H1 (cell line): Measurements from ENCODE around the gene IL31RA. TPM values are rescaled to one million over a fixed set of nuclear protein-coding genes. Genes with fewer than 3 reads are reported as not detected.

Experiments used
- CTCF ChIA-PET: fragments of 300-600 bp; sonication (Branson Sonifier 250); formaldehyde crosslinking; loops from one replicate; lab custom pipeline; 2021; ENCODE audit not compliant: partially characterized antibody; lab: Charles Lee
- POLR2A ChIA-PET: fragments of 300-600 bp; sonication (Branson Sonifier 250); formaldehyde crosslinking; loops from one replicate; lab custom pipeline; 2021; ENCODE audit warnings: inconsistent platforms; ENCODE audit not compliant: partially characterized antibody; lab: Charles Lee
- DNase-seq, 2 experiments: peaks; one replicate each; pipeline versions ENCODE4 v3.0.0 to v3.0.0-alpha.2; 2010 to 2022; ENCODE audit warnings: low spot score in 2 of 2, low read depth in 1 of 2, mixed read lengths in 1 of 2
- FAIRE-seq: peaks from 2 replicates; lab custom pipeline; 2011; peaks lifted over from hg19 to GRCh38; lab: Jason Lieb, UNC
- H2AFZ ChIP-seq: 2 replicates; pipeline ENCODE4 v1.8.1; 2012; ENCODE audit warnings: low read length, inconsistent platforms
- H2AK5ac ChIP-seq: 2 replicates; pipeline ENCODE4 v1.6.1; 2013; ENCODE audit warnings: low read depth, low read length
- H2BK120ac ChIP-seq: replicated peaks from 2 replicates; pipeline ENCODE3; 2013; ENCODE audit warnings: low read depth, low read length, inconsistent platforms
- H2BK12ac ChIP-seq: 2 replicates; pipeline ENCODE4 v1.6.1; 2013; ENCODE audit warnings: low read depth, low read length
- H2BK15ac ChIP-seq: 2 replicates; pipeline ENCODE4 v1.6.1; 2013; ENCODE audit warnings: low read length
- H2BK20ac ChIP-seq: 2 replicates; pipeline ENCODE4 v1.6.1; 2013; ENCODE audit warnings: low read length
- H2BK5ac ChIP-seq: 2 replicates; pipeline ENCODE4 v1.6.1; 2013; ENCODE audit warnings: low read depth, low read length
- H3K14ac ChIP-seq: 2 replicates; pipeline ENCODE4 v1.6.1; 2013; ENCODE audit warnings: inconsistent platforms; ENCODE audit not compliant: insufficient read length
- H3K18ac ChIP-seq: 2 replicates; pipeline ENCODE4 v1.6.1; 2013; ENCODE audit warnings: low read length; ENCODE audit errors: extremely low read depth
- H3K23ac ChIP-seq: 2 replicates; pipeline ENCODE4 v1.6.1; 2013; ENCODE audit warnings: inconsistent platforms; ENCODE audit not compliant: insufficient read length
- H3K23me2 ChIP-seq: 2 replicates; pipeline ENCODE4 v1.6.1; 2013; ENCODE audit warnings: low read depth, low read length
- H3K27ac ChIP-seq: 2 replicates; pipeline ENCODE4 v1.6.1; 2011; ENCODE audit warnings: low read depth, low read length, inconsistent platforms
- H3K27me3 ChIP-seq, 4 experiments: replicated peaks in 1 of 4; 1 replicate in 1 of 4; 2 replicates in 3 of 4; pipeline versions ENCODE4 v1.6.1 to v1.8.1; 2011 to 2013; ENCODE audit warnings: low read length in 3 of 4, mild to moderate bottlenecking in 3 of 4, inconsistent platforms in 2 of 4, mixed read lengths in 2 of 4, moderate library complexity in 1 of 4; ENCODE audit not compliant: control insufficient read depth in 3 of 4, insufficient read depth in 3 of 4; ENCODE audit errors: extremely low read depth in 1 of 4
- H3K36me3 ChIP-seq, 4 experiments: 2 replicates each; pipeline versions ENCODE4 v1.6.1 to v1.8.1; 2011 to 2013; ENCODE audit warnings: mild to moderate bottlenecking in 4 of 4, low read length in 3 of 4, moderate library complexity in 2 of 4, control low read depth in 1 of 4, inconsistent platforms in 1 of 4; ENCODE audit not compliant: insufficient read depth in 4 of 4, control insufficient read depth in 2 of 4
- H3K4ac ChIP-seq: replicated peaks from 2 replicates; pipeline ENCODE3; 2013; ENCODE audit warnings: low read length, low read depth, mixed read lengths, inconsistent platforms; ENCODE audit not compliant: insufficient read length
- H3K4me1 ChIP-seq, 4 experiments: replicated peaks in 1 of 4; 1 replicate in 1 of 4; 2 replicates in 3 of 4; pipeline versions ENCODE4 v1.6.1 to v1.8.1; 2011 to 2013; ENCODE audit warnings: low read length in 3 of 4, inconsistent platforms in 2 of 4, mixed read lengths in 1 of 4; ENCODE audit not compliant: insufficient read depth in 4 of 4, control insufficient read depth in 3 of 4
- H3K4me2 ChIP-seq, 2 experiments: 2 replicates each; pipeline versions ENCODE4 v1.6.1 to v1.8.1; 2011 to 2013; ENCODE audit warnings: low read depth in 2 of 2, low read length in 2 of 2, control low read depth in 1 of 2, inconsistent platforms in 1 of 2, mild to moderate bottlenecking in 1 of 2; ENCODE audit not compliant: insufficient read depth in 1 of 2
- H3K4me3 ChIP-seq, 4 experiments: fragments of 200-600, 300-600 bp in 1 of 4; sonication (generic), shearing (Covaris generic), sonication (Bioruptor Twin) in 1 of 4; 2 replicates each; pipeline versions ENCODE4 v1.5.1 to v1.8.1; 2011 to 2016; ENCODE audit warnings: low read length in 4 of 4, low read depth in 3 of 4, control low read depth in 2 of 4, inconsistent platforms in 2 of 4, mild to moderate bottlenecking in 2 of 4, mixed read lengths in 1 of 4, moderate library complexity in 1 of 4; ENCODE audit not compliant: insufficient read depth in 2 of 4; ENCODE audit errors: extremely low read depth in 1 of 4
- H3K56ac ChIP-seq: replicated peaks from 2 replicates; pipeline ENCODE3; 2013; ENCODE audit warnings: low read depth, mild to moderate bottlenecking, mixed read lengths, low read length, inconsistent platforms; ENCODE audit not compliant: insufficient read length
- H3K79me1 ChIP-seq: 2 replicates; pipeline ENCODE4 v1.6.1; 2013; ENCODE audit warnings: low read depth, low read length, control low read depth
- H3K79me2 ChIP-seq, 2 experiments: 2 replicates each; pipeline versions ENCODE4 v1.6.1 to v1.8.1; 2012 to 2013; ENCODE audit warnings: low read length in 2 of 2, mild to moderate bottlenecking in 2 of 2, inconsistent platforms in 1 of 2; ENCODE audit not compliant: insufficient read depth in 2 of 2, control insufficient read depth in 1 of 2
- H3K9ac ChIP-seq, 4 experiments: replicated peaks in 1 of 4; 1 replicate in 1 of 4; 2 replicates in 3 of 4; pipeline versions ENCODE4 v1.6.1 to v1.8.1; 2011 to 2013; ENCODE audit warnings: low read depth in 3 of 4, low read length in 3 of 4, control low read depth in 2 of 4, mild to moderate bottlenecking in 2 of 4, moderate library complexity in 2 of 4, inconsistent platforms in 1 of 4; ENCODE audit errors: extremely low read depth in 1 of 4
- H3K9me3 ChIP-seq, 2 experiments: 2 replicates each; pipeline versions ENCODE4 v1.6.1 to v1.8.1; 2012 to 2013; ENCODE audit warnings: mild to moderate bottlenecking in 2 of 2, moderate library complexity in 2 of 2, control low read depth in 1 of 2, inconsistent platforms in 1 of 2, low read depth in 1 of 2, low read length in 1 of 2, mixed read lengths in 1 of 2; ENCODE audit not compliant: insufficient read depth in 2 of 2
- H4K20me1 ChIP-seq, 2 experiments: replicated peaks in 1 of 2; 2 replicates each; pipeline versions ENCODE3 to v1.8.1; 2011 to 2013; ENCODE audit warnings: inconsistent platforms in 2 of 2, low read length in 2 of 2, mild to moderate bottlenecking in 1 of 2; ENCODE audit not compliant: insufficient read depth in 2 of 2, control insufficient read depth in 1 of 2
- H4K5ac ChIP-seq: 2 replicates; pipeline ENCODE4 v1.6.1; 2013; ENCODE audit warnings: low read length, low read depth, mixed read lengths, inconsistent platforms; ENCODE audit not compliant: insufficient read length
- H4K8ac ChIP-seq: 2 replicates; pipeline ENCODE4 v1.8.0; 2013; ENCODE audit warnings: mild to moderate bottlenecking, moderate library complexity, low read length, inconsistent platforms; ENCODE audit not compliant: insufficient read depth; ENCODE audit errors: extremely low read depth
- H4K91ac ChIP-seq: replicated peaks from 2 replicates; pipeline ENCODE3; 2013; ENCODE audit warnings: low read length, mixed read lengths, inconsistent platforms; ENCODE audit not compliant: insufficient read length
- ATF3 ChIP-seq: IDR thresholded peaks from 2 replicates; pipeline ENCODE4 v1.6.1; 2011; ENCODE audit warnings: low read depth, mild to moderate bottlenecking, low read length; ENCODE audit not compliant: insufficient read depth
- CHD2 ChIP-seq: IDR thresholded peaks from 2 replicates; pipeline ENCODE4 v1.6.1; 2012; ENCODE audit warnings: low read length, improper control_type of control experiment
- EGR1 ChIP-seq: IDR thresholded peaks from 2 replicates; pipeline ENCODE4 v1.6.1; 2011; ENCODE audit warnings: low read depth, low read length, borderline replicate concordance
- JUN ChIP-seq: IDR thresholded peaks from 2 replicates; pipeline ENCODE4 v1.6.1; 2011; ENCODE audit warnings: low read depth, mild to moderate bottlenecking, improper control_type of control experiment, low read length
- JUND ChIP-seq: IDR thresholded peaks from 2 replicates; pipeline ENCODE4 v1.6.1; 2011; ENCODE audit warnings: mild to moderate bottlenecking, improper control_type of control experiment, low read length
- KDM1A ChIP-seq: fragments of 200-600, 300-600 bp; sonication (generic); IDR thresholded peaks from 2 replicates; pipeline ENCODE4 v1.7.1; 2016; ENCODE audit warnings: mild to moderate bottlenecking, low read length, borderline replicate concordance
- SAP30 ChIP-seq: fragments of 300-600 bp; sonication (generic); IDR thresholded peaks from 2 replicates; pipeline ENCODE4 v1.7.1; 2012; ENCODE audit warnings: low read length, moderate library complexity, mild to moderate bottlenecking, inconsistent platforms; ENCODE audit not compliant: insufficient read depth, insufficient replicate concordance
- SP1 ChIP-seq: IDR thresholded peaks from 2 replicates; pipeline ENCODE4 v1.6.1; 2011; ENCODE audit warnings: low read depth, low read length
- SP4 ChIP-seq: IDR thresholded peaks from 2 replicates; pipeline ENCODE4 v1.6.1; 2012; ENCODE audit warnings: low read length, inconsistent platforms
- TBP ChIP-seq: IDR thresholded peaks from 2 replicates; pipeline ENCODE4 v1.6.1; 2011; ENCODE audit warnings: low read depth, low read length, improper control_type of control experiment
- TEAD4 ChIP-seq: IDR thresholded peaks from 2 replicates; pipeline ENCODE4 v1.6.1; 2012; ENCODE audit warnings: low read depth, low read length, inconsistent platforms, mixed read lengths
- WGBS, 2 experiments: shearing (Covaris generic) in 1 of 2; methylation state at CpG; one replicate each; pipeline versions ENCODE4 v1.1.6 to v1.1.7; 2013 to 2015; ENCODE audit warnings: low lambda C conversion rate in 2 of 2, mixed read lengths in 2 of 2, inconsistent platforms in 1 of 2, low coverage in 1 of 2, missing lambda C conversion rate in 1 of 2; ENCODE audit not compliant: insufficient replicate concordance in 2 of 2, insufficient coverage in 1 of 2, insufficient read length in 1 of 2; ENCODE audit errors: extremely low coverage in 1 of 2, missing lambda C conversion rate in 1 of 2; 5-methylcytosine and 5-hydroxymethylcytosine counted together
- polyA plus RNA-seq, 7 experiments: library from polyadenylated mRNA; depleted of rRNA in 3 of 7; stranded (reverse) in 5 of 7; unstranded in 2 of 7; fragments of >200 nt in 5 of 7; fragments of 200-250 nt in 2 of 7; gene quantifications; 1 replicate in 5 of 7; 2 replicates in 1 of 7; 4 replicates in 1 of 7; pipeline versions ENCODE4 v1.2.1 to v1.2.3, GENCODE V29; 2011 to 2013; ENCODE audit warnings: missing spikeins in 2 of 7, mixed read lengths in 2 of 7
- total RNA-seq: library from RNA; stranded (reverse); fragmentation: NEBNext Ultra II Directional; extraction: Animal tissue kit (Norgen Biotek cat#: 25700); gene quantifications from 2 replicates; pipeline ENCODE4 v1.2.1, GENCODE V29; 2021
- TF ChIP-seq, protein P1 (sequence below), 3 experiments: IDR thresholded peaks; 1 replicate in 2 of 3; 2 replicates in 1 of 3; pipeline versions ENCODE4 v1.5.1 to v1.6.1; 2011; ENCODE audit warnings: low read length in 3 of 3, mild to moderate bottlenecking in 3 of 3, inconsistent platforms in 2 of 3, low read depth in 1 of 3, moderate library complexity in 1 of 3; ENCODE audit not compliant: insufficient read depth in 1 of 3; ENCODE audit errors: control extremely low read depth in 1 of 3

IL31RA gene
- total and polyA plus RNA-seq, 2 of the 8 experiments (the other 6 are each of a cell fraction or from before 2014, with no cell fraction given) = not detected

DNA sequence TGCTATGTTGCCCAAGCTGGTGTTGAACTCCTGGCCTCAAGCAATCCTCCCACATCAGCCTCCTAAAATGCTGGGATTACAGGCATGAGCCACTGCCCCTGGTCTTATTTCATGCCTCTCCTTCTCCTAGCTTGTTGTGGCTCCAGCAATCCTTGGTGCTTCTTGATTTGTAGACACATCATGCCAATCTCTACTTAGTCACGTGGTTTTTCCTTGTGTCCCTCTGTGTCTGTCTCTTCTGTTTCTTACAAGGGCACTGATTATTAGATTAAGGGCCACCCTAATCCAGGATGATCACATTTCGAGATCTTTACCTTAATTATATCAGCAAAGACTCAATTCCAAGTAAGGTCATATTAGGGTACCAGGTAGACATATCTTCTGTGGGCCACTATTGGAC, 9.2 kb upstream of the IL31RA start:
- POLR2A ChIA-PET = no interaction called here
- Histone ChIP-seq H3K79me1 (no peaks in the 10 kb centered on the region), H3K14ac (no peak overlapping the region), H2BK20ac (no peak overlapping the region), H3K4me1 (no peaks in the 10 kb centered on the region), H2BK120ac (no peak overlapping the region), H2BK15ac (no peak overlapping the region), H3K9me3 (no peaks in the 10 kb centered on the region; a peak in 1 of 4 replicates), H3K36me3 (no peaks in the 10 kb centered on the region), H3K27me3 (no peaks in the 10 kb centered on the region), H4K20me1 (no peaks in the 10 kb centered on the region), H2AK5ac (no peak overlapping the region), H4K8ac (no peak overlapping the region), H3K4me3 (no peak overlapping the region), H2BK5ac (no peak overlapping the region), H3K79me2 (no peaks in the 10 kb centered on the region), H4K91ac (no peak overlapping the region), H3K4me2 (no peak overlapping the region), H3K23ac (no peak overlapping the region), H2AFZ (no peak overlapping the region), H3K23me2 (no peaks in the 10 kb centered on the region), H3K27ac (no peak overlapping the region), H3K4ac (no peak overlapping the region), H2BK12ac (no peak overlapping the region), H3K9ac (no peak overlapping the region), H4K5ac (no peak overlapping the region), H3K18ac (no peak overlapping the region), H3K56ac (no peak overlapping the region)
- DNase-seq (no peak), FAIRE-seq (no peak)
- WGBS, 2 experiments = 84% methylated on average over 2 of the region's 2 CpGs; no CpG with 5 or more reads in 1 of the 2 experiments
- CTCF ChIA-PET = no interaction called here
- no peak for TF ChIP-seq CHD2
- TF ChIP-seq, protein P1, sequence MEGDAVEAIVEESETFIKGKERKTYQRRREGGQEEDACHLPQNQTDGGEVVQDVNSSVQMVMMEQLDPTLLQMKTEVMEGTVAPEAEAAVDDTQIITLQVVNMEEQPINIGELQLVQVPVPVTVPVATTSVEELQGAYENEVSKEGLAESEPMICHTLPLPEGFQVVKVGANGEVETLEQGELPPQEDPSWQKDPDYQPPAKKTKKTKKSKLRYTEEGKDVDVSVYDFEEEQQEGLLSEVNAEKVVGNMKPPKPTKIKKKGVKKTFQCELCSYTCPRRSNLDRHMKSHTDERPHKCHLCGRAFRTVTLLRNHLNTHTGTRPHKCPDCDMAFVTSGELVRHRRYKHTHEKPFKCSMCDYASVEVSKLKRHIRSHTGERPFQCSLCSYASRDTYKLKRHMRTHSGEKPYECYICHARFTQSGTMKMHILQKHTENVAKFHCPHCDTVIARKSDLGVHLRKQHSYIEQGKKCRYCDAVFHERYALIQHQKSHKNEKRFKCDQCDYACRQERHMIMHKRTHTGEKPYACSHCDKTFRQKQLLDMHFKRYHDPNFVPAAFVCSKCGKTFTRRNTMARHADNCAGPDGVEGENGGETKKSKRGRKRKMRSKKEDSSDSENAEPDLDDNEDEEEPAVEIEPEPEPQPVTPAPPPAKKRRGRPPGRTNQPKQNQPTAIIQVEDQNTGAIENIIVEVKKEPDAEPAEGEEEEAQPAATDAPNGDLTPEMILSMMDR (IDR thresholded peaks at IDR 0.05; ENCODE audit: control extremely low read depth in 1 of 3, insufficient read depth in 1 of 3, low read depth in 1 of 3, low read length in 3 of 3) = no peak
- no peak for TF ChIP-seq JUN
- no peak for TF ChIP-seq TEAD4
- TF ChIP-seq SP4 = no peak
- no peak for TF ChIP-seq SP1
- no peak for TF ChIP-seq KDM1A
- TF ChIP-seq TBP = no peak
- no peak for TF ChIP-seq SAP30
- no peak for TF ChIP-seq JUND
- no peak for TF ChIP-seq ATF3
- no peak for TF ChIP-seq EGR1
